ENCODE data around the gene PRND.
A peak's percentile ranks its signal among the peaks of the same experiment; 100 is the strongest.
"Not testable (repeated sequence)": the region's sequence is repeated elsewhere in the genome, so short reads cannot be mapped to it uniquely, and the experiment has no call there.

The PRND gene

DNA sequence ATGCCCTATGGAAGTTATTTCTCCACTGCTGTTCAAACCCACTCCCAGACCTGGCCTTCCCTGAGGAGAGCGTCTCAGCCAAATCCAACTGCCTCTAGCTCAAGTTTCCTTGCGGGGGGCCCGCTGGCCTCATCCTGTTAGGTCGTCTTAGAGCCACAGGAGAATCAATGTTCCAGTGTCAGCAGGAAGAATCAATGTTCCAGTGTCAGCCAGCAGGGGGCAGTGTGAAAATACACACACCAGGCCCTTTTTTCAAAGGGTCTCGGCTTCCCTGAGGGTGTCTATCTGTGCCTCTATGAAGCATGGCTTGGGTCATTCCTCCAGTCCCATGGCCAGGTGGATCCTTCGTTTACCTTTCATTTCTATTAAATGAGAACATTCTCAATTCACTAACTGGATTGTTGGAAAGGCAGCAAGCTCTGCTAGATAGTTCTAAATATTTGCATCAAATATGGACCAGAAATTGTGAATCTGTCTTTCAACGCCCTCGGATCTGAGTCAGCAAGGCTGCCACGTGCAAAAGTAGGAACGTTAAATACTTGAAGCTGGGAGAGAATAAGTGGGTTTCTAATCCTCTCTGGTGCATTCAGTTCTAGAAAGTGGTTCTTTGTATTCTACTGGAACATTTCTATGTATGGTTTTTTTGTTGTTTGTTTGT, 19.2 kb downstream of the PRND start:
- peak; percentile 76 to 80 for DNase-seq

GRCh38 chr20:4748847-4749246, 27.1 kb downstream of the PRND start:
- no peak for DNase-seq

- no peak for DNase-seq
Observed at GRCh38 chr20:4749326-4749725, 27.6 kb downstream of the PRND start.

GRCh38 chr20:4750381-4750780, 28.7 kb downstream of the PRND start:
- DNase-seq, result no peak

- peak; percentile 57 to 69 for DNase-seq
Observed at GRCh38 chr20:4759100-4759884, 37.6 kb downstream of the PRND start.

- DNase-seq, result no peak
Observed at GRCh38 chr20:4763261-4763660, 41.6 kb downstream of the PRND start.

- DNase-seq, result no peak
Observed at GRCh38 chr20:4763723-4764510, 42.2 kb downstream of the PRND start.

GRCh38 chr20:4764805-4765204, 43.1 kb downstream of the PRND start:
- DNase-seq, result no peak

- no peak for DNase-seq
Observed at GRCh38 chr20:4765681-4766080, 44.0 kb downstream of the PRND start.

DNA sequence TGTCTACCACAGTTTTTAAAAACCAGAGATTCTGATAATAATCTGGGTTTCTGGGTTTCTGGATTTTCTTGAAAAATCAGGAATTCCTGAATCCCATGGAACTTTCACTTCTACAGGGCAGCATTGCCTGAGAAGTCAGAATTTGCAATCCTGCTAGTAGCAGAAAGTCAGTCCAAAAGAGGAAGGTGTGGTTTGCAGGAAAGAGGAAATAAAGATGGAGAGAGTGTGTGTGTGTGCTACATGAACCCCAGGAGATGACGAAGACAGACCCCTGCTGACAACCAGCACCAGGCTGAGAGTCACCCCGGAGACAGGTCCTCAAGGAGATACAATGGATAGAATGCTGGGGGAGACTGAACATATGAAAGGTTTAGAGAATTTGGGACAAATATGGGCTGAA, 44.9 kb downstream of the PRND start:
- DNase-seq, result no peak

GRCh38 chr20:4767084-4767483, 45.4 kb downstream of the PRND start:
- no peak for DNase-seq

- no peak for DNase-seq
Observed at GRCh38 chr20:4769328-4769727, 47.6 kb downstream of the PRND start.

GRCh38 chr20:4770026-4770425, 48.3 kb downstream of the PRND start:
- DNase-seq, result no peak

GRCh38 chr20:4771004-4771403, 49.3 kb downstream of the PRND start:
- DNase-seq, result no peak

GRCh38 chr20:4772132-4772531, 50.4 kb downstream of the PRND start:
- no peak for DNase-seq

- DNase-seq, result not testable (repeated sequence)
Observed at GRCh38 chr20:4773014-4773413, 51.3 kb downstream of the PRND start.

GRCh38 chr20:4773736-4774135, 52.0 kb downstream of the PRND start:
- no peak for DNase-seq

- no peak for DNase-seq
Observed at GRCh38 chr20:4774207-4774606, 52.5 kb downstream of the PRND start.

DNA sequence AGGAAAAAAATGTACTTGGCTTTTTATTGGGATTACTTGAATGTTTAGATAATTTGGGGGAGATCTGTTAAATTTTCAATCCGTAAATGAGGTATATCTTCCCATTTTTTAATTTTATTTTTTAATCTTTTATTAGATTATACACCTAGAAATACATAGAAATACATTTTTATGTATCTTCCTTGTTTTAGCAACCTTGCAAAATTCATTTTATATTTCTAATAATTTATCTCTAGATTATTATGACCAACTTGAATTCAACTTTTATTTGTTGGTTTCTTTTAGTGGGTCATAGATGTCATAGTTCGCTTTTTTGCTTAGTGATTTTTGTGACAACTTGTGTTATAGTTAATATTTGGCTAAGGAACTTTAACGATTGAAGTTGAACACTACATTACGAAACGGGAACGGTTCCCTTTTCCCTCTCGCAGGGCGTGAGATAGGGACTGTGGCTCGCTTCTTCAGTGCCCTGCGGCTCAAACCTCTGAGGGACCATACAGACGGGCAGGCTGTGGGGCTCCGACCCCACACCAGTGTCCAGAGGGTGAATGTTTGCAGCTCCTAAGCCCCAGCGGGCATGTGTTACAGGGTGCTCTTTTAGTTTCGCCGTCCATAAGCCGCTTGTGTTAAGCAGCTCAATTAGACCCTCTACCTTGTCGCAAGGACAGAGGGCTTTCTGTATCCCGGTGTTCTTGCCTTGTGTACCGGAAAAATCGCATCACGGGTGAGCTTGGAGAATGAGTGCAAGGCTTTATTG, 53.8 kb downstream of the PRND start:
- no peak for DNase-seq

GRCh38 chr20:4776079-4776630, 54.4 kb downstream of the PRND start:
- no peak for DNase-seq

All from activated CD4-positive, alpha-beta T cell treated with anti-CD3 and anti-CD28 coated beads, Interleukin-2, amount 50 U/mL, for 48 hours (primary cell).